Measurements from ENCODE around the gene ADH1B. TPM values are rescaled to one million over a fixed set of nuclear protein-coding genes. Genes with fewer than 3 reads are reported as not detected.

ADH1B gene
- total and polyA plus RNA-seq, 9 of the 15 experiments (the other 6 are each of a cell fraction or from before 2014, with no cell fraction given): 0.71 TPM; not detected in 8

GRCh38 chr4:99290848-99291786, 30.1 kb downstream of the ADH1B start, which contains the start of gene ADH1A (continued):
- TF ChIP-seq, protein P1, sequence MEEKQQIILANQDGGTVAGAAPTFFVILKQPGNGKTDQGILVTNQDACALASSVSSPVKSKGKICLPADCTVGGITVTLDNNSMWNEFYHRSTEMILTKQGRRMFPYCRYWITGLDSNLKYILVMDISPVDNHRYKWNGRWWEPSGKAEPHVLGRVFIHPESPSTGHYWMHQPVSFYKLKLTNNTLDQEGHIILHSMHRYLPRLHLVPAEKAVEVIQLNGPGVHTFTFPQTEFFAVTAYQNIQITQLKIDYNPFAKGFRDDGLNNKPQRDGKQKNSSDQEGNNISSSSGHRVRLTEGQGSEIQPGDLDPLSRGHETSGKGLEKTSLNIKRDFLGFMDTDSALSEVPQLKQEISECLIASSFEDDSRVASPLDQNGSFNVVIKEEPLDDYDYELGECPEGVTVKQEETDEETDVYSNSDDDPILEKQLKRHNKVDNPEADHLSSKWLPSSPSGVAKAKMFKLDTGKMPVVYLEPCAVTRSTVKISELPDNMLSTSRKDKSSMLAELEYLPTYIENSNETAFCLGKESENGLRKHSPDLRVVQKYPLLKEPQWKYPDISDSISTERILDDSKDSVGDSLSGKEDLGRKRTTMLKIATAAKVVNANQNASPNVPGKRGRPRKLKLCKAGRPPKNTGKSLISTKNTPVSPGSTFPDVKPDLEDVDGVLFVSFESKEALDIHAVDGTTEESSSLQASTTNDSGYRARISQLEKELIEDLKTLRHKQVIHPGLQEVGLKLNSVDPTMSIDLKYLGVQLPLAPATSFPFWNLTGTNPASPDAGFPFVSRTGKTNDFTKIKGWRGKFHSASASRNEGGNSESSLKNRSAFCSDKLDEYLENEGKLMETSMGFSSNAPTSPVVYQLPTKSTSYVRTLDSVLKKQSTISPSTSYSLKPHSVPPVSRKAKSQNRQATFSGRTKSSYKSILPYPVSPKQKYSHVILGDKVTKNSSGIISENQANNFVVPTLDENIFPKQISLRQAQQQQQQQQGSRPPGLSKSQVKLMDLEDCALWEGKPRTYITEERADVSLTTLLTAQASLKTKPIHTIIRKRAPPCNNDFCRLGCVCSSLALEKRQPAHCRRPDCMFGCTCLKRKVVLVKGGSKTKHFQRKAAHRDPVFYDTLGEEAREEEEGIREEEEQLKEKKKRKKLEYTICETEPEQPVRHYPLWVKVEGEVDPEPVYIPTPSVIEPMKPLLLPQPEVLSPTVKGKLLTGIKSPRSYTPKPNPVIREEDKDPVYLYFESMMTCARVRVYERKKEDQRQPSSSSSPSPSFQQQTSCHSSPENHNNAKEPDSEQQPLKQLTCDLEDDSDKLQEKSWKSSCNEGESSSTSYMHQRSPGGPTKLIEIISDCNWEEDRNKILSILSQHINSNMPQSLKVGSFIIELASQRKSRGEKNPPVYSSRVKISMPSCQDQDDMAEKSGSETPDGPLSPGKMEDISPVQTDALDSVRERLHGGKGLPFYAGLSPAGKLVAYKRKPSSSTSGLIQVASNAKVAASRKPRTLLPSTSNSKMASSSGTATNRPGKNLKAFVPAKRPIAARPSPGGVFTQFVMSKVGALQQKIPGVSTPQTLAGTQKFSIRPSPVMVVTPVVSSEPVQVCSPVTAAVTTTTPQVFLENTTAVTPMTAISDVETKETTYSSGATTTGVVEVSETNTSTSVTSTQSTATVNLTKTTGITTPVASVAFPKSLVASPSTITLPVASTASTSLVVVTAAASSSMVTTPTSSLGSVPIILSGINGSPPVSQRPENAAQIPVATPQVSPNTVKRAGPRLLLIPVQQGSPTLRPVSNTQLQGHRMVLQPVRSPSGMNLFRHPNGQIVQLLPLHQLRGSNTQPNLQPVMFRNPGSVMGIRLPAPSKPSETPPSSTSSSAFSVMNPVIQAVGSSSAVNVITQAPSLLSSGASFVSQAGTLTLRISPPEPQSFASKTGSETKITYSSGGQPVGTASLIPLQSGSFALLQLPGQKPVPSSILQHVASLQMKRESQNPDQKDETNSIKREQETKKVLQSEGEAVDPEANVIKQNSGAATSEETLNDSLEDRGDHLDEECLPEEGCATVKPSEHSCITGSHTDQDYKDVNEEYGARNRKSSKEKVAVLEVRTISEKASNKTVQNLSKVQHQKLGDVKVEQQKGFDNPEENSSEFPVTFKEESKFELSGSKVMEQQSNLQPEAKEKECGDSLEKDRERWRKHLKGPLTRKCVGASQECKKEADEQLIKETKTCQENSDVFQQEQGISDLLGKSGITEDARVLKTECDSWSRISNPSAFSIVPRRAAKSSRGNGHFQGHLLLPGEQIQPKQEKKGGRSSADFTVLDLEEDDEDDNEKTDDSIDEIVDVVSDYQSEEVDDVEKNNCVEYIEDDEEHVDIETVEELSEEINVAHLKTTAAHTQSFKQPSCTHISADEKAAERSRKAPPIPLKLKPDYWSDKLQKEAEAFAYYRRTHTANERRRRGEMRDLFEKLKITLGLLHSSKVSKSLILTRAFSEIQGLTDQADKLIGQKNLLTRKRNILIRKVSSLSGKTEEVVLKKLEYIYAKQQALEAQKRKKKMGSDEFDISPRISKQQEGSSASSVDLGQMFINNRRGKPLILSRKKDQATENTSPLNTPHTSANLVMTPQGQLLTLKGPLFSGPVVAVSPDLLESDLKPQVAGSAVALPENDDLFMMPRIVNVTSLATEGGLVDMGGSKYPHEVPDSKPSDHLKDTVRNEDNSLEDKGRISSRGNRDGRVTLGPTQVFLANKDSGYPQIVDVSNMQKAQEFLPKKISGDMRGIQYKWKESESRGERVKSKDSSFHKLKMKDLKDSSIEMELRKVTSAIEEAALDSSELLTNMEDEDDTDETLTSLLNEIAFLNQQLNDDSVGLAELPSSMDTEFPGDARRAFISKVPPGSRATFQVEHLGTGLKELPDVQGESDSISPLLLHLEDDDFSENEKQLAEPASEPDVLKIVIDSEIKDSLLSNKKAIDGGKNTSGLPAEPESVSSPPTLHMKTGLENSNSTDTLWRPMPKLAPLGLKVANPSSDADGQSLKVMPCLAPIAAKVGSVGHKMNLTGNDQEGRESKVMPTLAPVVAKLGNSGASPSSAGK (IDR thresholded peaks at IDR 0.05): no peak
- TF ChIP-seq PHB (CRISPR knock-in tag; IDR thresholded peaks at IDR 0.05): no peak
- TF ChIP-seq SREBF1 (IDR thresholded peaks at IDR 0.05; ENCODE audit: borderline replicate concordance, low read depth, low read length): no peak
- TF ChIP-seq FIP1L1 (IDR thresholded peaks at IDR 0.05; ENCODE audit: low read depth, low read length, poor library complexity, severe bottlenecking): no peak
- no peak for TF ChIP-seq ZNF280A (IDR thresholded peaks at IDR 0.05; ENCODE audit: low read depth, partially characterized antibody)
- TF ChIP-seq IRF2 (CRISPR knock-in tag; IDR thresholded peaks at IDR 0.05): no peak

Measured in K562 (cell line).